SH-SY5Y (cell line): ENCODE data around the gene PCNX1.

Experiments
- GATA2 ChIP-seq: IDR thresholded peaks from 2 replicates; pipeline ENCODE4 v1.6.1; 2011; ENCODE audit warnings: mild to moderate bottlenecking, low read depth, low read length
- GATA3 ChIP-seq: IDR thresholded peaks from 2 replicates; pipeline ENCODE4 v1.6.1; 2011; ENCODE audit warnings: low read depth, mild to moderate bottlenecking, low read length, moderate library complexity

GRCh38 chr14:71115821-71116567 lies 208.7 kb downstream of the PCNX1 start:
- TF ChIP-seq GATA2 (no peak), GATA3 (no peak)
